Activated naive CD4-positive, alpha-beta T cell treated with anti-CD3 and anti-CD28 coated beads, Interleukin-2, amount 10 ng/mL, durations not matched to agents 7 days and 5 days (primary cell): Measurements from ENCODE around the gene ZNF23.

Experiments used
- CTCF ChIA-PET: fragments of 350-600 bp; sonication (Branson Sonifier 250); formaldehyde crosslinking; loops from one replicate; lab custom pipeline; 2021; ENCODE audit warnings: antibody characterized with exemption; lab: Charles Lee
- DNase-seq: peaks from one replicate; pipeline ENCODE4 v3.0.0-alpha.2; 2020
- H3K27ac Mint-ChIP-seq: one replicate; pipeline ENCODE4 v1.8.0; 2021; ENCODE audit warnings: mild to moderate bottlenecking, moderate library complexity, mixed read lengths
- H3K27me3 Mint-ChIP-seq: one replicate; pipeline ENCODE4 v1.8.0; 2021; ENCODE audit warnings: mild to moderate bottlenecking, mixed read lengths
- H3K36me3 Mint-ChIP-seq: one replicate; pipeline ENCODE4 v1.8.0; 2021; ENCODE audit warnings: mixed read lengths
- H3K4me1 Mint-ChIP-seq: one replicate; pipeline ENCODE4 v1.8.0; 2021; ENCODE audit warnings: mixed read lengths
- H3K4me3 Mint-ChIP-seq: one replicate; pipeline ENCODE4 v1.8.0; 2021; ENCODE audit warnings: mild to moderate bottlenecking, moderate library complexity, mixed read lengths
- H3K9me3 Mint-ChIP-seq: one replicate; pipeline ENCODE4 v1.8.0; 2021; ENCODE audit warnings: mixed read lengths

Gene ZNF23

GRCh38 chr16:71429581-71429980 lies 32.5 kb downstream of the ZNF23 start:
- CTCF ChIA-PET: interaction anchor here (2.1 kb wide), 1 partner anchor 17 kb away, joined by 7 read pairs; no protein-coding TSS in a partner anchor
- H3K4me3 Mint-ChIP-seq: no peak overlapping the region
- peaks cover 42% of the 10 kb centered on the region for H3K27me3 Mint-ChIP-seq
- DNase-seq: no peak
- no peaks in the 10 kb centered on the region for H3K4me1 Mint-ChIP-seq
- H3K9me3 Mint-ChIP-seq: no peaks in the 10 kb centered on the region
- H3K27ac Mint-ChIP-seq: no peak overlapping the region
- no peaks in the 10 kb centered on the region for H3K36me3 Mint-ChIP-seq

GRCh38 chr16:71428883-71429282 lies 33.2 kb downstream of the ZNF23 start:
- Mint-ChIP-seq H3K4me1 (no peaks in the 10 kb centered on the region), H3K4me3 (no peak overlapping the region), H3K36me3 (no peaks in the 10 kb centered on the region), H3K27ac (no peak overlapping the region), H3K27me3 (peaks cover 49% of the 10 kb centered on the region), H3K9me3 (no peaks in the 10 kb centered on the region)
- DNase-seq: no peak
- CTCF ChIA-PET: interaction anchor here (2.1 kb wide), 1 partner anchor 16 kb away, joined by 7 read pairs; no protein-coding TSS in a partner anchor

- H3K9me3 Mint-ChIP-seq: no peaks in the 10 kb centered on the region
- H3K27ac Mint-ChIP-seq: no peak overlapping the region
- peaks cover 54% of the 10 kb centered on the region for H3K27me3 Mint-ChIP-seq
- no peaks in the 10 kb centered on the region for H3K4me1 Mint-ChIP-seq
- DNase-seq: no peak
- H3K36me3 Mint-ChIP-seq: no peaks in the 10 kb centered on the region
- H3K4me3 Mint-ChIP-seq: no peak overlapping the region
- CTCF ChIA-PET: no interaction called here
Measured at GRCh38 chr16:71428385-71428784, 33.7 kb downstream of the ZNF23 start.

GRCh38 chr16:71426880-71427615 lies 35.0 kb downstream of the ZNF23 start:
- no peaks in the 10 kb centered on the region for H3K36me3 Mint-ChIP-seq
- peaks cover 61% of the 10 kb centered on the region for H3K27me3 Mint-ChIP-seq
- H3K4me1 Mint-ChIP-seq: no peaks in the 10 kb centered on the region
- no peak overlapping the region for H3K27ac Mint-ChIP-seq
- no peaks in the 10 kb centered on the region for H3K9me3 Mint-ChIP-seq
- DNase-seq: no peak
- no peak overlapping the region for H3K4me3 Mint-ChIP-seq
- CTCF ChIA-PET: interaction anchor here (1.4 kb wide), 2 partner anchors 14 to 67 kb away, joined by 3 to 4 read pairs; no protein-coding TSS in a partner anchor

GRCh38 chr16:71426069-71426879 lies 35.8 kb downstream of the ZNF23 start:
- CTCF ChIA-PET: interaction anchor here (1.4 kb wide), 2 partner anchors 14 to 66 kb away, joined by 3 to 4 read pairs; no protein-coding TSS in a partner anchor
- H3K4me3 Mint-ChIP-seq: no peak overlapping the region
- H3K9me3 Mint-ChIP-seq: no peaks in the 10 kb centered on the region
- H3K4me1 Mint-ChIP-seq: no peaks in the 10 kb centered on the region
- peak; percentile 24 for DNase-seq
- H3K27ac Mint-ChIP-seq: no peak overlapping the region
- no peaks in the 10 kb centered on the region for H3K36me3 Mint-ChIP-seq
- H3K27me3 Mint-ChIP-seq: peaks cover 61% of the 10 kb centered on the region

GRCh38 chr16:71425746-71426068 lies 36.3 kb downstream of the ZNF23 start:
- CTCF ChIA-PET: interaction anchor here (1.4 kb wide), 1 partner anchor 13 kb away, joined by 4 read pairs; no protein-coding TSS in a partner anchor
- peaks cover 61% of the 10 kb centered on the region for H3K27me3 Mint-ChIP-seq
- H3K4me1 Mint-ChIP-seq: no peaks in the 10 kb centered on the region
- DNase-seq: no peak
- no peak overlapping the region for H3K4me3 Mint-ChIP-seq
- no peaks in the 10 kb centered on the region for H3K36me3 Mint-ChIP-seq
- H3K27ac Mint-ChIP-seq: no peak overlapping the region
- no peaks in the 10 kb centered on the region for H3K9me3 Mint-ChIP-seq

GRCh38 chr16:71424626-71425025 lies 37.4 kb downstream of the ZNF23 start:
- no peaks in the 10 kb centered on the region for H3K4me1 Mint-ChIP-seq
- H3K4me3 Mint-ChIP-seq: no peak overlapping the region
- H3K36me3 Mint-ChIP-seq: no peaks in the 10 kb centered on the region
- peaks cover 62% of the 10 kb centered on the region for H3K27me3 Mint-ChIP-seq
- H3K9me3 Mint-ChIP-seq: no peaks in the 10 kb centered on the region
- no peak for DNase-seq
- CTCF ChIA-PET: interaction anchor here (1.0 to 2.2 kb wide), 2 partner anchors 11 to 119 kb away, joined by 3 to 10 read pairs; no protein-coding TSS in a partner anchor
- H3K27ac Mint-ChIP-seq: no peak overlapping the region

GRCh38 chr16:71423865-71424264 lies 38.2 kb downstream of the ZNF23 start:
- CTCF ChIA-PET: interaction anchor here (1.0 to 2.2 kb wide), 2 partner anchors 11 to 120 kb away, joined by 3 to 10 read pairs; no protein-coding TSS in a partner anchor
- Mint-ChIP-seq H3K27me3 (peaks cover 58% of the 10 kb centered on the region), H3K9me3 (no peaks in the 10 kb centered on the region)

GRCh38 chr16:71423016-71423415 lies 39.0 kb downstream of the ZNF23 start:
- no peak overlapping the region for H3K27ac Mint-ChIP-seq
- H3K27me3 Mint-ChIP-seq: peaks cover 57% of the 10 kb centered on the region
- no peaks in the 10 kb centered on the region for H3K9me3 Mint-ChIP-seq
- H3K36me3 Mint-ChIP-seq: no peaks in the 10 kb centered on the region
- CTCF ChIA-PET: interaction anchor here (1.4 to 2.2 kb wide), 2 partner anchors 10 to 11 kb away, joined by 10 to 11 read pairs; no protein-coding TSS in a partner anchor
- no peaks in the 10 kb centered on the region for H3K4me1 Mint-ChIP-seq
- no peak for DNase-seq
- no peak overlapping the region for H3K4me3 Mint-ChIP-seq

More at GRCh38 chr16:71423865-71424264, 38.2 kb downstream of the ZNF23 start:
- Mint-ChIP-seq H3K36me3 (no peaks in the 10 kb centered on the region), H3K4me3 (no peak overlapping the region), H3K27ac (no peak overlapping the region), H3K4me1 (no peaks in the 10 kb centered on the region)
- no peak for DNase-seq

GRCh38 chr16:71421911-71422310 lies 40.1 kb downstream of the ZNF23 start:
- H3K4me1 Mint-ChIP-seq: no peaks in the 10 kb centered on the region
- H3K36me3 Mint-ChIP-seq: no peaks in the 10 kb centered on the region
- H3K27me3 Mint-ChIP-seq: peaks cover 48% of the 10 kb centered on the region
- no peak overlapping the region for H3K27ac Mint-ChIP-seq
- H3K9me3 Mint-ChIP-seq: no peaks in the 10 kb centered on the region
- CTCF ChIA-PET: interaction anchor here (1.4 kb wide), 1 partner anchor 10 kb away, joined by 11 read pairs; no protein-coding TSS in a partner anchor
- DNase-seq: peak; percentile 52
- H3K4me3 Mint-ChIP-seq: no peak overlapping the region

GRCh38 chr16:71414038-71414437 lies 48.0 kb downstream of the ZNF23 start:
- Mint-ChIP-seq H3K4me1 (no peaks in the 10 kb centered on the region), H3K27me3 (peaks cover 39% of the 10 kb centered on the region), H3K9me3 (no peaks in the 10 kb centered on the region), H3K4me3 (no peak overlapping the region), H3K36me3 (no peaks in the 10 kb centered on the region), H3K27ac (no peak overlapping the region)
- DNase-seq: no peak
- CTCF ChIA-PET: interaction anchor here (1.5 to 5.6 kb wide), 3 partner anchors 10 to 196 kb away, joined by 10 to 85 read pairs (median 36); no protein-coding TSS in a partner anchor

GRCh38 chr16:71413341-71413740 lies 48.7 kb downstream of the ZNF23 start:
- peaks cover 39% of the 10 kb centered on the region for H3K27me3 Mint-ChIP-seq
- H3K9me3 Mint-ChIP-seq: no peaks in the 10 kb centered on the region
- CTCF ChIA-PET: interaction anchor here (0.9 to 5.6 kb wide), 17 partner anchors 9 to 609 kb away, joined by 3 to 85 read pairs (median 6); no protein-coding TSS in a partner anchor
- no peak for DNase-seq
- no peaks in the 10 kb centered on the region for H3K4me1 Mint-ChIP-seq
- H3K27ac Mint-ChIP-seq: no peak overlapping the region
- no peaks in the 10 kb centered on the region for H3K36me3 Mint-ChIP-seq
- no peak overlapping the region for H3K4me3 Mint-ChIP-seq

- Mint-ChIP-seq H3K4me1 (peaks cover 3% of the 10 kb centered on the region), H3K27ac (no peak overlapping the region), H3K9me3 (no peaks in the 10 kb centered on the region), H3K27me3 (peaks cover 43% of the 10 kb centered on the region), H3K36me3 (no peaks in the 10 kb centered on the region), H3K4me3 (no peak overlapping the region)
- CTCF ChIA-PET: interaction anchor here (0.9 to 5.6 kb wide), 19 partner anchors 9 to 608 kb away, joined by 3 to 85 read pairs (median 4); no protein-coding TSS in a partner anchor
- peak; percentile 73 for DNase-seq
Measured at GRCh38 chr16:71412270-71413160, 49.5 kb downstream of the ZNF23 start.
